Measurements from ENCODE around the gene NKX1-2. TPM values are rescaled to one million over a fixed set of nuclear protein-coding genes. Genes with fewer than 3 reads are reported as not detected.

The NKX1-2 gene
- total and polyA plus RNA-seq, 8 donors: not detected

- Histone ChIP-seq H3K4me3 (no peak overlapping the region), H3K27me3 (peaks cover 48 to 78% of the 10 kb centered on the region in 2 donors), H3K36me3 (no peaks in the 10 kb centered on the region), H3K9me3 (no peaks in the 10 kb centered on the region), H3K27ac (no peak overlapping the region), H3K4me1 (peaks cover 0 to 10% of the 10 kb centered on the region in 2 donors)
- no peak for DNase-seq
- intact Hi-C loops (cut with DNase I): no loop called here
- TF ChIP-seq CTCF (IDR thresholded peaks at IDR 0.05): no peak
- ATAC-seq: no peak
Measured at GRCh38 chr10:124453960-124454610, 4.2 kb upstream of the NKX1-2 start.

GRCh38 chr10:124451276-124451675 is 1.4 kb upstream of the NKX1-2 start:
- Histone ChIP-seq H3K27me3 (peaks cover 77 to 100% of the 10 kb centered on the region in 2 donors), H3K27ac (no peak overlapping the region), H3K4me3 (no peak overlapping the region), H3K36me3 (no peaks in the 10 kb centered on the region), H3K4me1 (peaks cover 0 to 29% of the 10 kb centered on the region in 2 donors), H3K9me3 (no peaks in the 10 kb centered on the region)
- ATAC-seq: no peak
- no peak for DNase-seq
- intact Hi-C loops (cut with DNase I): no loop called here
- TF ChIP-seq CTCF (IDR thresholded peaks at IDR 0.05): no peak

- no peak for TF ChIP-seq CTCF (IDR thresholded peaks at IDR 0.05)
- no peak overlapping the region for H3K27ac ChIP-seq
- H3K36me3 ChIP-seq: no peaks in the 10 kb centered on the region
- DNase-seq (no peak), ATAC-seq (no peak)
- H3K27me3 ChIP-seq: peaks cover 82 to 100% of the 10 kb centered on the region in 2 donors
- peaks cover 0 to 29% of the 10 kb centered on the region in 2 donors for H3K4me1 ChIP-seq
- intact Hi-C loops (cut with DNase I): no loop called here
- no peak overlapping the region for H3K4me3 ChIP-seq
- no peaks in the 10 kb centered on the region for H3K9me3 ChIP-seq
Measured at GRCh38 chr10:124450783-124451057, 885 bp upstream of the NKX1-2 start.

GRCh38 chr10:124449170-124450011 is 444 bp downstream of the NKX1-2 start:
- Histone ChIP-seq H3K27me3 (peaks cover 84 to 100% of the 10 kb centered on the region in 2 donors), H3K27ac (no peak overlapping the region), H3K4me3 (no peak overlapping the region), H3K36me3 (no peaks in the 10 kb centered on the region), H3K9me3 (no peaks in the 10 kb centered on the region), H3K4me1 (peaks cover 0 to 29% of the 10 kb centered on the region in 2 donors)
- no peak for DNase-seq
- no peak for ATAC-seq
- intact Hi-C loops (cut with DNase I): no loop called here
- no peak for TF ChIP-seq CTCF (IDR thresholded peaks at IDR 0.05)

- DNase-seq (no peak), ATAC-seq (no peak)
- intact Hi-C loops (cut with DNase I): no loop called here
- TF ChIP-seq CTCF (IDR thresholded peaks at IDR 0.05): no peak
- Histone ChIP-seq H3K27me3 (peaks cover 79 to 100% of the 10 kb centered on the region in 2 donors), H3K4me3 (no peak overlapping the region), H3K4me1 (peaks cover 0 to 29% of the 10 kb centered on the region in 2 donors), H3K36me3 (no peaks in the 10 kb centered on the region), H3K9me3 (no peaks in the 10 kb centered on the region), H3K27ac (no peak overlapping the region)
Measured at GRCh38 chr10:124448696-124449169, 1.1 kb downstream of the NKX1-2 start.
